GM12878 (cell line): Measurements from ENCODE around the gene DCST1.

Source experiments
- BCLAF1 ChIP-seq: fragments of 450-650 bp; IDR thresholded peaks from 2 replicates; pipeline ENCODE4 v1.6.1; 2017; ENCODE audit warnings: antibody characterized with exemption, mild to moderate bottlenecking, moderate library complexity
- CTCF ChIP-seq, 3 experiments: IDR thresholded peaks in 2 of 3; conservative IDR thresholded peaks in 1 of 3; 2 replicates each; pipeline ENCODE4 v1.5.1; 2011; ENCODE audit warnings: low read depth in 3 of 3, low read length in 3 of 3, mild to moderate bottlenecking in 3 of 3, control low read depth in 2 of 3, moderate library complexity in 2 of 3, inconsistent platforms in 1 of 3, mixed read lengths in 1 of 3; ENCODE audit not compliant: control insufficient read depth in 2 of 3, insufficient read depth in 1 of 3; ENCODE audit errors: extremely low read depth in 1 of 3
- ESRRA ChIP-seq: IDR thresholded peaks from 2 replicates; pipeline ENCODE4 v1.6.1; 2012; ENCODE audit warnings: mild to moderate bottlenecking, low read length, improper control_type of control experiment
- GABPA ChIP-seq: IDR thresholded peaks from 2 replicates; pipeline ENCODE4 v1.6.1; 2014; ENCODE audit warnings: antibody characterized with exemption, low read depth, mild to moderate bottlenecking, inconsistent platforms
- HDAC6 ChIP-seq: fragments of 200-600 bp; sonication (generic); IDR thresholded peaks from one replicate; pipeline ENCODE4 v1.8.0; 2017; ENCODE audit warnings: antibody characterized with exemption; ENCODE audit not compliant: unreplicated experiment
- NFIC ChIP-seq: IDR thresholded peaks from 2 replicates; pipeline ENCODE4 v1.6.1; 2012; ENCODE audit warnings: low read depth, mild to moderate bottlenecking, inconsistent platforms, low read length, moderate library complexity
- POLR2A ChIP-seq: IDR thresholded peaks from 2 replicates; pipeline ENCODE4 v1.6.1; 2011; ENCODE audit warnings: low read depth, mild to moderate bottlenecking, low read length
- RAD21 ChIP-seq: IDR thresholded peaks from 2 replicates; pipeline ENCODE4 v1.6.1; 2011; ENCODE audit warnings: mild to moderate bottlenecking, low read depth, low read length, moderate library complexity; ENCODE audit not compliant: insufficient read depth
- RELA ChIP-seq: fragments of 450-650 bp; IDR thresholded peaks from 2 replicates; pipeline ENCODE4 v1.8.0; 2014; ENCODE audit warnings: borderline replicate concordance; ENCODE audit not compliant: partially characterized antibody
- RFX5 ChIP-seq: IDR thresholded peaks from 2 replicates; pipeline ENCODE4 v1.6.1; 2011; ENCODE audit warnings: low read depth, low read length, improper control_type of control experiment
- SIN3A ChIP-seq: IDR thresholded peaks from 2 replicates; pipeline ENCODE4 v1.6.1; 2012; ENCODE audit warnings: low read depth, low read length, improper control_type of control experiment
- TF ChIP-seq, protein P1 (sequence below): fragments of 450-650 bp; IDR thresholded peaks from 2 replicates; pipeline ENCODE4 v1.6.1; 2014; ENCODE audit warnings: mild to moderate bottlenecking
- TF ChIP-seq, protein P2 (sequence below): IDR thresholded peaks from 2 replicates; pipeline ENCODE4 v1.6.1; 2011; ENCODE audit warnings: low read depth, low read length, improper control_type of control experiment, borderline replicate concordance

DNA sequence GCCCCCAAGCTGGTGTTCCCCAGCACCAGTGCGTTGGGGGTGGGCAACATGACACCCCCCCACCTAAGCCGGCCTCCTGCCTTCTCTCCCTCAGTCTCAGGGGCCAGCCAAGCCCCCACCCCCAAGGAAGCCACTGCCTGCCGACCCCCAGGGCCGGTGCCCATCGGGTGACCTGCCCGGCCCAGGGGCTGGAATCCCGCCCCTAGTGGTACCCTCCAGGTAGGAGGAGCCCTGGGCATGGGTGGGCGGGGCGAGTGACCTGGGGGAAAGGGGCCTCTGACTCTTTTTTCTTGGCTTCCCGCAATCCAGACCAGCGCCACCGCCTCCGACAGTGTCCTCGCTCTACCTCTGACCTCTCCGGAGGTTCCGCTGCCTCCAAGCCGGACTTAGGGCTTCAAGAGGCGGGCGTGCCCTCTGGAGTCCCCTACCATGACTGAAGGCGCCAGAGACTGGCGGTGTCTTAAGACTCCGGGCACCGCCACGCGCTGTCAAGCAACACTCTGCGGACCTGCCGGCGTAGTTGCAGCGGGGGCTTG is 28.6 kb downstream of the DCST1 start:
- no peak for TF ChIP-seq RELA
- TF ChIP-seq CTCF (IDR thresholded peaks at IDR 0.05 in 2 of 3, conservative IDR thresholded peaks at IDR 0.05 in 1 of 3; ENCODE audit: control insufficient read depth in 2 of 3, extremely low read depth in 1 of 3, insufficient read depth in 1 of 3, low read depth in 3 of 3, low read length in 3 of 3) = peak in 1 of 3 experiments; percentile 31; a peak in 1 of 6 replicates
- no peak for TF ChIP-seq BCLAF1
- TF ChIP-seq POLR2A = no peak
- TF ChIP-seq RFX5 = no peak
- TF ChIP-seq SIN3A = no peak
- TF ChIP-seq HDAC6 = no peak
- TF ChIP-seq, protein P1, sequence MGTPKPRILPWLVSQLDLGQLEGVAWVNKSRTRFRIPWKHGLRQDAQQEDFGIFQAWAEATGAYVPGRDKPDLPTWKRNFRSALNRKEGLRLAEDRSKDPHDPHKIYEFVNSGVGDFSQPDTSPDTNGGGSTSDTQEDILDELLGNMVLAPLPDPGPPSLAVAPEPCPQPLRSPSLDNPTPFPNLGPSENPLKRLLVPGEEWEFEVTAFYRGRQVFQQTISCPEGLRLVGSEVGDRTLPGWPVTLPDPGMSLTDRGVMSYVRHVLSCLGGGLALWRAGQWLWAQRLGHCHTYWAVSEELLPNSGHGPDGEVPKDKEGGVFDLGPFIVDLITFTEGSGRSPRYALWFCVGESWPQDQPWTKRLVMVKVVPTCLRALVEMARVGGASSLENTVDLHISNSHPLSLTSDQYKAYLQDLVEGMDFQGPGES = no peak
- TF ChIP-seq NFIC = no peak
- TF ChIP-seq, protein P2, sequence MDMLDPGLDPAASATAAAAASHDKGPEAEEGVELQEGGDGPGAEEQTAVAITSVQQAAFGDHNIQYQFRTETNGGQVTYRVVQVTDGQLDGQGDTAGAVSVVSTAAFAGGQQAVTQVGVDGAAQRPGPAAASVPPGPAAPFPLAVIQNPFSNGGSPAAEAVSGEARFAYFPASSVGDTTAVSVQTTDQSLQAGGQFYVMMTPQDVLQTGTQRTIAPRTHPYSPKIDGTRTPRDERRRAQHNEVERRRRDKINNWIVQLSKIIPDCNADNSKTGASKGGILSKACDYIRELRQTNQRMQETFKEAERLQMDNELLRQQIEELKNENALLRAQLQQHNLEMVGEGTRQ = no peak
- no peak for TF ChIP-seq GABPA
- TF ChIP-seq ESRRA = no peak
- TF ChIP-seq RAD21 = no peak
